Cerebellar cortex (tissue), 1 donor: ENCODE measurements around the gene SURF1.
"Not testable (repeated sequence)": the region's sequence is repeated elsewhere in the genome, so short reads cannot be mapped to it uniquely, and the experiment has no call there.

Experiments
- DNase-seq: peaks from one replicate; pipeline ENCODE4 v3.0.0-alpha.2; 2015; ENCODE audit warnings: low spot score

SURF1 gene, protein sequence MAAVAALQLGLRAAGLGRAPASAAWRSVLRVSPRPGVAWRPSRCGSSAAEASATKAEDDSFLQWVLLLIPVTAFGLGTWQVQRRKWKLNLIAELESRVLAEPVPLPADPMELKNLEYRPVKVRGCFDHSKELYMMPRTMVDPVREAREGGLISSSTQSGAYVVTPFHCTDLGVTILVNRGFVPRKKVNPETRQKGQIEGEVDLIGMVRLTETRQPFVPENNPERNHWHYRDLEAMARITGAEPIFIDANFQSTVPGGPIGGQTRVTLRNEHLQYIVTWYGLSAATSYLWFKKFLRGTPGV

GRCh38 chr9:133356391-133357091, at the start of gene SURF1, which contains the start of gene SURF2:
Gene SURF1 (minus strand): TSS chr9:133356487. CDS start chr9:133356453, 34 bp downstream.
Gene SURF2 (plus strand): TSS chr9:133356550. CDS start chr9:133356593, 43 bp downstream.
- DNase-seq, result peak; percentile 81

DNA sequence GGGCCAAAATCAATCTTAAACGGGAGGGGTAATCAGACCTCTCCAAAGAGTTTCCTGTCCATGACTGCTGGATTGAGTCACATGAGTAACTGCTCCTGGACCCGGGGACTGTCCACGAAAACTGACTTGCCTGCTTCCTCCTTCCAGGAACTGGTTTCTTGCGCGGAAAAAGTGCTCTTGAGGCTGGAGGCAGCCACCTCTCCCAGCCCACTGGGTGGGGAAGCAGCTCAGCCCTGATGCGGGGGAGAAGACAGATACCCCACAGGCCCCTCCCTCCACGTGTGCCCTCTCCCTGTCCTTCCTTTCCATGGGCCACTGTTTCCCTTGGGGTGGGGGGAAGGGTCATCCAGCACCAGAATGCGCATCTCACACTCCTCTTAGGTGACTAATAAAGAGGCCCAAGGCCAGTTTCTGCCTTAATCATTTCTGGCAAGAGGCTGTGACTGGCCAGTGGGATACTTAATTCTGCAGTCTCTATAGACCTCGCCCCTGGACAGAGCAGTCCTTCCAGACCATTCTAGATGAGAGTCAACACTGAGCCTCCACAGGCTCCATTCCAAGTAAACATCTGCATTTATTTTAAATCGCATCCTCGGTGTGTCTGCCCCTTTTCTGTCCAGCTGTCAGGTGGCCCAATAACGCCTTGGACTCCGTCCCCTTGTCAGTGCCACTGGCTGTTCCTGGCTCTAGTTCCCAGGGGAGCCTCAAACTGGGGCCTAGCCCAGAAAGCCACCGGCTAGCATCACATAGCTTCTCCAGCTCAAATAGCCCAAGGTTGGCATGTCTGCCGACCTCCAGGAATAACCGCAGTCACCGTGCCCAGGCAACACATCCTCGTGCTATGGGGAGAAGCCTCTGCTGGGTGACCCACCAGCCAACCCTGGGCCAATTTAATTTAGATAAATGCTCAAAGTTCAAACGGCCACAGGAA, 49.5 kb upstream of the SURF1 start:
- no peak for DNase-seq

- no peak for DNase-seq
Measured at GRCh38 chr9:133404454-133405002, 48.2 kb upstream of the SURF1 start.

DNA sequence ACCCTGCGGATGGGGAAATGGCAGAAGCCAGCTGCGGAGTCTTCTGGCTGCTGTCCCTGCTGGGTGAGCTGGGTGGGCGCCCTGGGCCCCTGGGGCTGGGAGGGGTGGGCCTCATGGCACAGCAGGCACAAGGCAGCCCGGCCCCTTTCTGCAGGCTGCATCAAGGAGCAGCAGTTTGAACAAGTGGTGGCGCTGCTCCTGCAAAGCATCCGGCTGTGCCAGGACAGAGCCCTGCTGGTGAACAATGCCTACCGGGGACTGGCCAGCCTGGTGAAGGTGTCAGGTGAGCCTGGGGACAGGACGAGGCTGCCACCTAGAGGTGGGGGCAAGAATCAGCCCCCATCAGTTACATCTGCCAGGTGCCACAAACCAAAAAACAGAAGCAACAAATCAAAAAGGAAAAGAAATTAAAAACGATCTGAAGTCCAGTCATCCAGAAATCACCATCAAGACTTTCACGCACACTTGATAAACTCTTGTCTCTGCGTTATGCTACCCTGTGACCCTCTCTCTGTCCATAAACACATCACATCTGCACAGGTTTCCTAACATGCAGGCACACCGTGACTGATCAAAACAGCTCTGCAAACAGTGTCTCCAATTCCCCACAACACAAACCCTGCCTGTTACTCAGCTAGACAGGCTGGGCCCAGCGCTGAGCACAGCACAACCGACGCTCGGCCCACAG, 47.6 kb upstream of the SURF1 start:
- DNase-seq, result peak; percentile 24

DNA sequence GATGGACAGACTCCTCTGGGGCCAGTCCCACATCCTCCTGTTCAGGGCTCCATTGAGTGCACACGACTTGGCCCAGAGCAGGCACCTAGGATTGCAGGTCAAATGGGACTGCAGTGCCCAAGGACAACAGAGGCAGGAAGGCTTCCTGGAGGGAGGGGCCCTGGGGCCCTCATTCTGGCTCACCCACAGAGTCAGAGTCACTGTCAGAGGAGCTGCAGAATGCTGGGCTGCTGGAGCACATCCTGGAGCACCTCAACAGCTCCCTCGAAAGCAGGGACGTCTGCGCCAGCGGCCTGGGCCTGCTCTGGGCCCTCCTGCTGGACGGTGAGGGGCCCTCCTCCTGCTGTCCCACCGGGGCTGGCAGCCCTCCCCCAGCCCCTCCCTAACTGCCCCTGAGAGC, 46.4 kb upstream of the SURF1 start:
- no peak for DNase-seq

GRCh38 chr9:133401588-133401987, 45.3 kb upstream of the SURF1 start:
- no peak for DNase-seq

DNA sequence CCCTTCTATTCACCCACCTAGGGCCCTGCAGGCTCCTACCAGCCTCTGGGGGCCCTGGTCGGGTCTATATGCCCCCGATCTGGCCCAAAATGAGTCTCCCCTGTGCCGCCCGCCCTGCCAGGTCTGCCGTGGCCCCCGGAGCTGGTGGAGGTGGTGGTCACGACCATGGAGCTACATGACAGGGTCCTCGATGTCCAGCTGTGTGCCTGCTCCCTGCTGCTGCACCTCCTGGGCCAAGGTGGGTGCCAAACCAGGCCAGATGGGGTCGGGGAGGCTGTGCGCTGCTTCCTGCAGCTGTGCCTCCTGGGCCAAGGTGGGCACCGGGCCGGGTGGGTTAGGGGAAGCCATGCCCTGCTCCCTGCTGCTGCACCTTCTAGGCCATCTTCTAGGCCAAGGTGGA, 44.0 kb upstream of the SURF1 start:
- no peak for DNase-seq

DNA sequence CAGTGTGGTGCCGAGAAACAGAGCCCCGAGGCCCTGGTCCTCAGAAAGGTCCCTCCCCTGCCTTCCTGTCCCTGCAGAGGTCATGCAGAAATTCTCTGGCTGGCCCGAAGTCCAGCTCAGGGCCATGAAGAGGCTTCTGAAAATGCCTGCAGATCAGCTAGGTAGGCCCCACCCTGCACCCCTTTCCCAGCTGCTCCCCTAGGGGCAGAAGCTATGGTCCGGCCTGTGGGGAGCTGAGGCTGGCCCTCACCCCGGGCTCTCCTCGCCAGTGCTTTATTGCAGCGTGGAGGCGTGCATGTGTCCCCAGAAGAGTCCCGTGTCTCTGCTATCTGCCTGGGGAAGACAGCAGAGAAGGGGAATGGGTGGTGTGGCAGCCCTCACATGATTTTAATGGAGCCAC, 41.6 kb upstream of the SURF1 start:
- no peak for DNase-seq

DNA sequence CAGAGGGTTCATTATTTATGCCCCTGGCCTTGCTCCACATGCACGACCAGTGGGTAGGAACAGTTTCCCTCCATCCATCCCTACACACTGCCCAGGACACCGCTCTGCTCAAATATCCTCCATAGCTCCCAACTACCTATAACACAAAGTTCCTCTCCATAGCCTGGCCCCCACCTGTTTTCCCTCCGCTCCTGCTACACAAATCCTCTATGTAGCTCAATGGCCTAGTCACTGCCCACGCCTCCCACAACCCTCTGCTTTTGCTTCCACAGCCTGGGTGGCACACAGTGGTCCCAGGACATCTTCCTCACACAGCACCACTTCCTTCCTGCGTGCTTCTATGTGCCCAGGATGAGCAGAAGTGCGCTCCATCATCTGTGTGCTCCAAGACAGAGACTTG, 41.1 kb upstream of the SURF1 start:
- no peak for DNase-seq

DNA sequence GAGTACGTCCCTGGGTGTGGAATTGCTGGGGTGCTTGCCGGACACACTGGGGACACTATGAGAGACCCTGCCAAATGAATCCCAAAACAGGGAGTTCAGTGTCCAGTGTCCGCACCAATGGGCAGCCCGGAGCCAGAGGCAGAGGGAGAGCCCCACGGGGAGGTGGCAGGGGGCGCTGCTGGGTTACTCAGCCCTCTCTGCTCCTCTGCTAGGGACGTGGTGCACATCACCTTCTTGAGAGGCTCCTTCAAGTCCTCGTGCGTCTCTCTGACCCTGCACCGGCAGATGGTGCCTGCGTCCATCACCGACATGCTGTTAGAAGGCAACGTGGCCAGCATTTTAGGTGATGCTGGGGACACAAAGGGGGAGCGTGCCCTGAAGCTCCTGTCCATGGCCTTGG, 40.7 kb upstream of the SURF1 start:
- DNase-seq, result peak; percentile 42

- DNase-seq, result no peak
Measured at GRCh38 chr9:133394687-133395271, 38.5 kb upstream of the SURF1 start.

GRCh38 chr9:133393399-133393798, 37.1 kb upstream of the SURF1 start:
- DNase-seq, result no peak

- not testable (repeated sequence) for DNase-seq
Measured at GRCh38 chr9:133392308-133392707, 36.0 kb upstream of the SURF1 start.

DNA sequence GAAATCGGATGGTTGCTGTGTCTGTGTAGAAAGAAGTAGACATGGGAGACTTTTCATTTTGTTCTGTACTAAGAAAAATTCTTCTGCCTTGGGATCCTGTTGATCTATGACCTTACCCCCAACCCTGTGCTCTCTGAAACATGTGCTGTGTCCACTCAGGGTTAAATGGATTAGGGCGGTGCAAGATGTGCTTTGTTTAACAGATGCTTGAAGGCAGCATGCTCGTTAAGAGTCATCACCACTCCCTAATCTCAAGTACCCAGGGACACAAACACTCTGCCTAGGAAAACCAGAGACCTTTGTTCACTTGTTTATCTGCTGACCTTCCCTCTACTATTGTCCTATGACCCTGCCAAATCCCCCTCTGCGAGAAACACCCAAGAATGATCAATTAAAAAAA, 35.2 kb upstream of the SURF1 start:
- not testable (repeated sequence) for DNase-seq

DNA sequence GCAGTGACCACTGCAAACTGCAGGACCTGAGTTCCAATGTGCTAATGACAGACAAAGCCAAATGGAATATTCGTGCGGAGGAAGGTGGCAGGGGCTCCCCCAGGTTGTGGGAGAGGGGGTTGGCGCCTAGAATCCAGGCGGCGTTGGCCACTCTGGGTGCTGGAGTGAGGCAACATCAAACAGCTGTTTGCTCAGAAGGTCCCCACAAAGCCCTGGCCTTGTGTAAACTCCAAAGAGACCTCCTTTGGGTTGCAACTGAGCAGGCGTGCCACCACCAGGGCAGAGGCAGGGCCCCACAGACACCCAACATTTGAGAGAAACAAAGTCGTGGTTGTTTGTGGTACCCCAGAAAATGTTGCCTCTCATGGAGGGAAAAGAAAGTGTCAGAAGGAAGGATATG, 34.4 kb upstream of the SURF1 start:
- DNase-seq, result no peak

GRCh38 chr9:133389562-133389961, 33.3 kb upstream of the SURF1 start:
- no peak for DNase-seq

DNA sequence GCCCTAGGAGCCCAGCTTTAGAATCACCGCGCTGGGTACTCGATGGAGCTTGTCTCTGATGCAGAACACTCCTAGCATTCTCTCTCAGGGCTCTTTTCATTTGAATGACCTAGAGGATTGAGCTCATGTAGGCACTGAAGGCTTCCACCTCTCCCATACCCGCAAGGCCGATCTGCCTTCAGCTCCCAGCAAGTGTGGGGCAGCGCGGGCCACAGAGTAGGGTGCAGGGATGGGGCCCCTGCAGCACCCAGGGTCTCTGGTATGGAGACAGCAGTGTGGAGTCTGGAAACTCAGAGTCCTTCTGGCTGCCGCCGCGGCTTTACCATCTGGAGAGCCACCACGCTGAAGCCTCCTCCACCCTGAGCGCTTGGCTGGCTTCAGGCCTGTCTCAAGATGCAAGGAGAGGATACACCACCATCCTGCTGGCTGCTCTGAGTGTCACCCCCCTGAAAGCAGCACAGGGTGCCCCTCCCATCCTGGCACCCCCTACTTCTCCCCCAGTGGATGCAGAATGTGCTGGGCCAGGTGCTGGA, 32.8 kb upstream of the SURF1 start:
- no peak for DNase-seq

DNA sequence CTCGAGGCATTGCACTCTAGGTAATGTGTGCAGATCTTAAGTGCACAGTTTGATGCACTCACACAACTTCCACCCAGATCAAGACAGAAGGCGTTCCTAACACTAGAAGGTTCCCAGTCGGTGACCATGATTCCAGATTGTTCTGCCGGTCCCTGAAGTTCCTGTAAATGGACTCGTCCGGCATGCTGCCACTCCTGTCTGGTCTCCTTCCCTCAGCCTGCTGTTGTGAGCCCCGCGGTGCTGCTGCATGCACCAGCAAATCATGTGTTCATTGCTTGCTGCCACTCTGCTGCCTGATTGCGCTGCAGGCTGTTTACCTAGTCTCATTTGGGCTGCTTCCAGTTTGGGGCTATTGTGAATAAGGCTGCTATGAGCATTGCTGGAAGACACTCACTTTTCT, 31.4 kb upstream of the SURF1 start:
- no peak for DNase-seq

GRCh38 chr9:133386338-133386737, 30.1 kb upstream of the SURF1 start:
- no peak for DNase-seq

DNA sequence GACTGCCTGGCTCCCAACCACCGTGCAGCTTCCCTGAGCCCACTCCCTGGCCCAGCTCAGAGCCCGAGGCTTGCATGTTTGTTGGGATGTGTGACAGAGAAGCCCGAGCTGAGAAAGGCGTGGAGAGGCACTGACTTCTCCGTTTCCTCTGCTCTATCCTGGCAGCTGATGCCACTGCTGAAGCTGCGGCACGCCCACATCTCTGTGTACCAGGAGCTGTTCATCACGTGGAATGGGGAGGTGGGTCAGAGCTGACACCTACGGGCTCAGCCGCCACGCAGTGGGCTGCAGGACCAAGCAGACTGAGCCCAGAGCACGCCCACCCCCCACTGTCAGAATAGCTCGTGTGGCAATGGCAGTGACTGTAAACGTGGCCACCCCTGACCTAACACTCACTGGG, 29.2 kb upstream of the SURF1 start:
- no peak for DNase-seq

DNA sequence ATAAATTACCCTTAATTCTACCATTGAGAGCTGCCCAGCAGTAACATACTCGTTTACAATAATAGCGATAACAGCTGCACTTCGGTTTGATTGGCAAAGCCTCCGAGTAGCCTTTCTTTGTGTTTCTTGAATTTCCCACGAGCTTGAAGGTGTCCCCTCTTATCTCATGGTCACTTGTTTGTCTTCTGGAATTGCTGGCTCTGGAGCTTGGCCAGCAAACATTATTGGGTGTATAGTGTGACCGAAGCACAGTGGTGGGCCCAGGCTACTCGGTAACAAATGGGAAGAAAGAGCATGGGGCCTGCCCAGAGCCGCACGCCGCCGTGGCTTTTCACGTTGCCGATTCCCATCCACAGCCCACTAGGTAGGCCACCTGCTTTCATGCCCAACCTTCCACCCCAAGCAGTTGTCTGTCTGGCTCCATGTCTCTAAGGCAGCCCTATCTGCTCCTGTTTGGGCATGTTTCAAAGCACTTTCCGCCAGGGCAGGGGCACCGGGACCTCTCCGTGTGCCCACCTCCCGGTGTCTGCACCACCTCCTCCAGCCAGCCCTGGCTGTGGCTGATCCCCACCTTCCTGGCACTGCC, 28.5 kb upstream of the SURF1 start:
- no peak for DNase-seq
